ENCODE measurements around the gene SC5D. TPM values are rescaled to one million over a fixed set of nuclear protein-coding genes. Genes with fewer than 3 reads are reported as not detected.

SC5D gene
- polyA plus RNA-seq, 1 donor from 2014 or later, result 75.7 TPM

DNA sequence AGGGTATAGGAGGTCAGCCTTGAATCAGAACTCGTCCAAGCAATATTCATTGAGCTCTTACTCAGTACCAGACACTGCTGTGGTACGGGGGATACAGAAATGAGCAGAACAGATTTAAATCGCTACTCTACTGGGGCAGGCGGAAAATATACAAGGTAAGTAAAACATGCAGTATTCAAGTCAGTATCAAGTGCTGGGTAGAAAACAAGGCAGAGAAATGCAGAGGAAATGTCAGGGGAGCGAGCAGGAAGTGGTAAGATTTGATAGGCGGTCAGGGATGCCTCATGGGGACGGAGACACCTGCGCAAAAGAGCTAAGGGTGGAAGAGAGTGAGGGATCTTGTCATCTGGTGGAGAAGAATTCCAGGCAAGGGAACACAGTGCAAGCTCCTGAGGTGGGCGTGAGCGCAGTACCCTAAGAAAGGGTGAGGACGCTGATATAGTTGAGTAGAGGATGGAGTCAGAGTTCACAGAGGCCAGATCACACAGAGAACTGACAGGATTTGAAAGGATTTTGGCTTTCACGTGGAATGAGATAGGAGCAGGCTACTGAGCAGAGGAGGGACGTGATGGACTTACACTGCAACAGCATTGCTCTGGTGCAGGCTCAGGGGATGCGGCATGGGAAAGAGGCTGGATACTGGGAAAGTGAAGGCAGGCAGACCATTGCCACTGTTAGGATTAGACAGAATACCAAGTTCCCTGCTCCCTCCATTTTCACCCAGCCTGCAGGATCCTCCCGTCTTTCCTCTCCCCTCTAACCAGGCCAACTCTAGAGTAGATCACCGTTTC, 35.8 kb downstream of the SC5D start:
- Histone ChIP-seq H3K79me2 (replicated peaks; ENCODE audit: insufficient read depth, low read length) (no peaks in the 10 kb centered on the region), H3K4me3 (ENCODE audit: low read length) (no peak overlapping the region), H3K9me3 (ENCODE audit: low read length) (no peaks in the 10 kb centered on the region), H3K27ac (ENCODE audit: low read length) (no peak overlapping the region), H3F3A (ENCODE audit: insufficient read depth, low read length, poor library complexity, severe bottlenecking) (no peaks in the 10 kb centered on the region), H3K36me3 (ENCODE audit: insufficient read depth, low read length) (no peaks in the 10 kb centered on the region), H4K20me1 (ENCODE audit: insufficient read depth) (no peaks in the 10 kb centered on the region), H3K9me2 (ENCODE audit: insufficient read depth, low read length) (no peaks in the 10 kb centered on the region), H3K27me3 (ENCODE audit: insufficient read depth, low read depth, low read length) (no peaks in the 10 kb centered on the region), H3K4me2 (ENCODE audit: low read length) (no peak overlapping the region), H2AFZ (ENCODE audit: low read depth, low read length) (no peak overlapping the region), H3K9ac (ENCODE audit: low read length) (no peak overlapping the region)
- TF ChIP-seq RAD21 (conservative IDR thresholded peaks at IDR 0.05) (no peak), POLR2AphosphoS5 (IDR thresholded peaks at IDR 0.05) (no peak), EP300 (conservative IDR thresholded peaks at IDR 0.05; ENCODE audit: poor library complexity, severe bottlenecking) (no peak), MXI1 (conservative IDR thresholded peaks at IDR 0.05; ENCODE audit: poor library complexity, severe bottlenecking) (no peak), SMC3 (conservative IDR thresholded peaks at IDR 0.05; ENCODE audit: poor library complexity) (no peak), EZH2 (IDR thresholded peaks at IDR 0.05; ENCODE audit: borderline replicate concordance, insufficient read depth, low read length, poor library complexity, severe bottlenecking) (no peak), TAF1 (IDR thresholded peaks at IDR 0.05; ENCODE audit: low read depth) (no peak)
- TF ChIP-seq, protein P1, sequence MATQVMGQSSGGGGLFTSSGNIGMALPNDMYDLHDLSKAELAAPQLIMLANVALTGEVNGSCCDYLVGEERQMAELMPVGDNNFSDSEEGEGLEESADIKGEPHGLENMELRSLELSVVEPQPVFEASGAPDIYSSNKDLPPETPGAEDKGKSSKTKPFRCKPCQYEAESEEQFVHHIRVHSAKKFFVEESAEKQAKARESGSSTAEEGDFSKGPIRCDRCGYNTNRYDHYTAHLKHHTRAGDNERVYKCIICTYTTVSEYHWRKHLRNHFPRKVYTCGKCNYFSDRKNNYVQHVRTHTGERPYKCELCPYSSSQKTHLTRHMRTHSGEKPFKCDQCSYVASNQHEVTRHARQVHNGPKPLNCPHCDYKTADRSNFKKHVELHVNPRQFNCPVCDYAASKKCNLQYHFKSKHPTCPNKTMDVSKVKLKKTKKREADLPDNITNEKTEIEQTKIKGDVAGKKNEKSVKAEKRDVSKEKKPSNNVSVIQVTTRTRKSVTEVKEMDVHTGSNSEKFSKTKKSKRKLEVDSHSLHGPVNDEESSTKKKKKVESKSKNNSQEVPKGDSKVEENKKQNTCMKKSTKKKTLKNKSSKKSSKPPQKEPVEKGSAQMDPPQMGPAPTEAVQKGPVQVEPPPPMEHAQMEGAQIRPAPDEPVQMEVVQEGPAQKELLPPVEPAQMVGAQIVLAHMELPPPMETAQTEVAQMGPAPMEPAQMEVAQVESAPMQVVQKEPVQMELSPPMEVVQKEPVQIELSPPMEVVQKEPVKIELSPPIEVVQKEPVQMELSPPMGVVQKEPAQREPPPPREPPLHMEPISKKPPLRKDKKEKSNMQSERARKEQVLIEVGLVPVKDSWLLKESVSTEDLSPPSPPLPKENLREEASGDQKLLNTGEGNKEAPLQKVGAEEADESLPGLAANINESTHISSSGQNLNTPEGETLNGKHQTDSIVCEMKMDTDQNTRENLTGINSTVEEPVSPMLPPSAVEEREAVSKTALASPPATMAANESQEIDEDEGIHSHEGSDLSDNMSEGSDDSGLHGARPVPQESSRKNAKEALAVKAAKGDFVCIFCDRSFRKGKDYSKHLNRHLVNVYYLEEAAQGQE (IDR thresholded peaks at IDR 0.05; ENCODE audit: borderline replicate concordance), result no peak
- TF ChIP-seq, protein P2, sequence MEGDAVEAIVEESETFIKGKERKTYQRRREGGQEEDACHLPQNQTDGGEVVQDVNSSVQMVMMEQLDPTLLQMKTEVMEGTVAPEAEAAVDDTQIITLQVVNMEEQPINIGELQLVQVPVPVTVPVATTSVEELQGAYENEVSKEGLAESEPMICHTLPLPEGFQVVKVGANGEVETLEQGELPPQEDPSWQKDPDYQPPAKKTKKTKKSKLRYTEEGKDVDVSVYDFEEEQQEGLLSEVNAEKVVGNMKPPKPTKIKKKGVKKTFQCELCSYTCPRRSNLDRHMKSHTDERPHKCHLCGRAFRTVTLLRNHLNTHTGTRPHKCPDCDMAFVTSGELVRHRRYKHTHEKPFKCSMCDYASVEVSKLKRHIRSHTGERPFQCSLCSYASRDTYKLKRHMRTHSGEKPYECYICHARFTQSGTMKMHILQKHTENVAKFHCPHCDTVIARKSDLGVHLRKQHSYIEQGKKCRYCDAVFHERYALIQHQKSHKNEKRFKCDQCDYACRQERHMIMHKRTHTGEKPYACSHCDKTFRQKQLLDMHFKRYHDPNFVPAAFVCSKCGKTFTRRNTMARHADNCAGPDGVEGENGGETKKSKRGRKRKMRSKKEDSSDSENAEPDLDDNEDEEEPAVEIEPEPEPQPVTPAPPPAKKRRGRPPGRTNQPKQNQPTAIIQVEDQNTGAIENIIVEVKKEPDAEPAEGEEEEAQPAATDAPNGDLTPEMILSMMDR (IDR thresholded peaks at IDR 0.05; ENCODE audit: poor library complexity, severe bottlenecking), result no peak

DNA sequence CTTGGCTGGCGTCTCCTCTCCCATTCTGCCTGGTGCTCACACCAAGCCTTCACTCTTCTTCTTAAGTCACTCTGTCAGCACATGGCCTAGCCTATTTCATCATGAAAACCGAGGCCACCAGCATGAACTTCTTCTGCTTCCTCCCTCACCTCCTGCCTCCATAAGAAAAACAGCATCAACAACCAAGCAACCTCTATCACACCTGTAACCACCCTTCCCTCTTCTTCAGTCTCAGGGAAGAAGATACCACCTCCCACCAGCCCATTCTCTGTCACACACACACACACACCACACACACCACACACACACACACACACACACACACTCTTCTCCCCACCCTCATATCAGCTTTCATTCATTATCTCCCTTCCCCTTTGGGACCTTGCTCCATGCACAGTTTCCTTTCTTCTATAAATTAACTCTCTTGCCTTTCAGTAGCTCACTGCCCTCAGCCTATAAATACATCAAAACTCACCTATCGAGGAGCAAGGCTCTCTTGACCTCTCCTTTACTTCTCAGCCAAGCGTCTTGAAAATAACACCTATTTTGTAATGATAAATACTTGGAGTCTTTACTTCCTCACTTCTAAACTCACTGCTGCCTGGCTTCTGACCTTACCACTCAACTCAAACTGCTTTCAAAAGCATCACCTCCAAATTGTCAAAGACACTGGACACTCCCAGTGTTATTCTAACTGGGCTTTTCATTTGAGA, 36.6 kb downstream of the SC5D start:
- Histone ChIP-seq H3K27ac (ENCODE audit: low read length) (no peak overlapping the region), H2AFZ (ENCODE audit: low read depth, low read length) (no peak overlapping the region)

More for the DNA sequence above, 36.6 kb downstream of the SC5D start:
- no peaks in the 10 kb centered on the region for H3K9me2 ChIP-seq (ENCODE audit: insufficient read depth, low read length)
- no peaks in the 10 kb centered on the region for H4K20me1 ChIP-seq (ENCODE audit: insufficient read depth)
- H3K36me3 ChIP-seq (ENCODE audit: insufficient read depth, low read length), result no peaks in the 10 kb centered on the region
- no peaks in the 10 kb centered on the region for H3F3A ChIP-seq (ENCODE audit: insufficient read depth, low read length, poor library complexity, severe bottlenecking)
- H3K4me3 ChIP-seq (ENCODE audit: low read length), result no peak overlapping the region
- H3K79me2 ChIP-seq (replicated peaks; ENCODE audit: insufficient read depth, low read length), result no peaks in the 10 kb centered on the region
- no peaks in the 10 kb centered on the region for H3K9me3 ChIP-seq (ENCODE audit: low read length)
- no peak overlapping the region for H3K9ac ChIP-seq (ENCODE audit: low read length)
- TF ChIP-seq TAF1 (IDR thresholded peaks at IDR 0.05; ENCODE audit: low read depth) (no peak), SMC3 (conservative IDR thresholded peaks at IDR 0.05; ENCODE audit: poor library complexity) (no peak), RAD21 (conservative IDR thresholded peaks at IDR 0.05) (no peak), EZH2 (IDR thresholded peaks at IDR 0.05; ENCODE audit: borderline replicate concordance, insufficient read depth, low read length, poor library complexity, severe bottlenecking) (no peak), EP300 (conservative IDR thresholded peaks at IDR 0.05; ENCODE audit: poor library complexity, severe bottlenecking) (no peak), MXI1 (conservative IDR thresholded peaks at IDR 0.05; ENCODE audit: poor library complexity, severe bottlenecking) (no peak)
- TF ChIP-seq, protein P2 (IDR thresholded peaks at IDR 0.05; ENCODE audit: poor library complexity, severe bottlenecking), result no peak
- TF ChIP-seq, protein P1 (IDR thresholded peaks at IDR 0.05; ENCODE audit: borderline replicate concordance), result no peak
- H3K27me3 ChIP-seq (ENCODE audit: insufficient read depth, low read depth, low read length), result no peaks in the 10 kb centered on the region
- H3K4me2 ChIP-seq (ENCODE audit: low read length), result no peak overlapping the region
